CD4-positive, alpha-beta T cell (primary cell): ENCODE results near the gene LRRFIP2. TPM values are rescaled to one million over a fixed set of nuclear protein-coding genes. Genes with fewer than 3 reads are reported as not detected.

ENCODE experiments used
- ATAC-seq: fragments of 200-7000 bp; cut with Tn5 transposase; one replicate; pipeline ENCODE4 v1.10.0; 2022; ENCODE audit warnings: mild to moderate bottlenecking; ENCODE audit not compliant: poor library complexity
- CTCF ChIA-PET: fragments of 350-600 bp; sonication (Branson Sonifier 250); formaldehyde crosslinking; loops from one replicate; lab custom pipeline; 2021; ENCODE audit warnings: antibody characterized with exemption, inconsistent platforms; lab: Charles Lee
- POLR2A ChIA-PET: fragments of 350-600 bp; sonication (Branson Sonifier 250); formaldehyde crosslinking; loops from one replicate; lab custom pipeline; 2021; ENCODE audit warnings: antibody characterized with exemption, inconsistent platforms; lab: Charles Lee
- DNase-seq, 14 experiments: peaks; one replicate each; pipeline ENCODE4 v3.0.0-alpha.2; 2013 to 2020; ENCODE audit warnings: mixed read lengths in 2 of 14
- H3K27ac ChIP-seq, 2 donors: one replicate each; pipeline versions ENCODE4 v1.5.1 to v1.7.0; 2013; ENCODE audit warnings: low read length in 2 of 2, low read depth in 1 of 2, mild to moderate bottlenecking in 1 of 2
- H3K27me3 ChIP-seq, 2 experiments: 1 replicate in 1 of 2; 2 replicates in 1 of 2; pipeline versions ENCODE4 v1.6.1 to v1.7.0; 2013; ENCODE audit warnings: low read length in 2 of 2, control low read depth in 1 of 2, mild to moderate bottlenecking in 1 of 2, moderate library complexity in 1 of 2; ENCODE audit not compliant: insufficient read depth in 2 of 2, control insufficient read depth in 1 of 2
- H3K36me3 ChIP-seq: one replicate; pipeline ENCODE4 v1.6.1; 2013; ENCODE audit warnings: low read length, control low read depth; ENCODE audit not compliant: insufficient read depth
- H3K4me1 ChIP-seq: one replicate; pipeline ENCODE4 v1.6.1; 2013; ENCODE audit warnings: low read length, control low read depth; ENCODE audit not compliant: insufficient read depth
- H3K4me3 ChIP-seq: one replicate; pipeline ENCODE4 v1.5.1; 2013; ENCODE audit warnings: mild to moderate bottlenecking, low read length, moderate library complexity
- H3K9me3 ChIP-seq, 2 experiments: 1 replicate in 1 of 2; 2 replicates in 1 of 2; pipeline versions ENCODE4 v1.6.1 to v1.7.0; 2013; ENCODE audit warnings: low read length in 2 of 2, mild to moderate bottlenecking in 2 of 2, control low read depth in 1 of 2, moderate library complexity in 1 of 2; ENCODE audit not compliant: control insufficient read depth in 1 of 2, insufficient read depth in 1 of 2
- H3K27ac Mint-ChIP-seq: one replicate; pipeline ENCODE4 v1.8.0; 2020; ENCODE audit warnings: mixed read lengths
- H3K27me3 Mint-ChIP-seq: one replicate; pipeline ENCODE4 v1.8.0; 2021; ENCODE audit warnings: mixed read lengths
- H3K36me3 Mint-ChIP-seq: one replicate; pipeline ENCODE4 v1.8.0; 2021; ENCODE audit warnings: low read depth, mixed read lengths
- H3K4me1 Mint-ChIP-seq: one replicate; pipeline ENCODE4 v1.8.0; 2021; ENCODE audit warnings: low read depth, mixed read lengths
- H3K4me3 Mint-ChIP-seq: one replicate; pipeline ENCODE4 v1.8.0; 2020; ENCODE audit warnings: mild to moderate bottlenecking, mixed read lengths
- H3K9me3 Mint-ChIP-seq: one replicate; pipeline ENCODE4 v1.8.0; 2020; ENCODE audit warnings: mixed read lengths
- intact Hi-C, 2 experiments: fragments of 100-400 bp; cut with DNase I in 1 of 2; cut with micrococcal nuclease in 1 of 2; formaldehyde crosslinking; loops; one replicate each; pipeline versions ENCODE4 v1.15.1 to v1.9.0; 2023 to 2025; cut with DNase I, micrococcal nuclease
- total RNA-seq, 174 experiments: library from RNA in 2 of 174; stranded (reverse) in 2 of 174; gene quantifications; one replicate each; pipeline ENCODE4 v1.2.3 and lab custom pipeline; 2021 to 2026
- TF ChIP-seq, protein P1 (sequence below): fragments of 200-600 bp; IDR thresholded peaks from one replicate; pipeline ENCODE4 v1.8.0; 2022; ENCODE audit warnings: antibody characterized with exemption, mild to moderate bottlenecking

The LRRFIP2 gene
- total RNA-seq, 2 experiments from 2014 or later = 34.2 to 34.8 TPM

DNA sequence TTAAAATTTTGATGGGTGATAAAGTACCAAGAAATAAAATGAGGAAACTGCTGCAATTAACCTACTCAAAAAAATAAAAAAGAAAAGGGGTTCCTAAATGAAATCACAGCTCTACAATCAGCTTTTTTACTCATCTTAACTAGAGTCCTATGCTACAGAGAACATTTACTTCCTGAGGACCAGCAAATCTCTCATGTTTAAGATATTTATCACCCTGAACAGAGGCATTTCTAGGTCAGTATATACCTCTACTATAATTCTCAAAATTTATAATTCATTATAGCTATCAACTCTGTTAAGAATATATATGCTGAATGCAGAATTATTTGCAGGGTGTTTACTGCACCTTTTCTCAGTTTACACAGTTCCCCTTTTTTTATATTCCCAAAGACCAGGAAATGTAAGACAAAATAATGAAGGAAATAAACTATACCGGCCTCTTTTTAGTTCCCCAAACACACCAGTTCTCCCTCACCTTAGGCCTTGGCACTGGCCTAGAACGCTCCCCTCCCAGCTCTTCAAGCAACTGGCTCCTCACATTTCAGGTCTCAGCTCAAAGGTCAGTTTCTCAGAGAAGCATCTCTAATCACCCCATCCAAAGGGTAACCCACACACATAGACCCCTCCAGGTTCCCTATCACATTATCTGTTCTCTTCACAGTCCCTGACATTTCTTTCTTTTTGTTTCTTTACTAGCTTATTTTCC is 71.1 kb downstream of the LRRFIP2 start:
- no peak for ATAC-seq

DNA sequence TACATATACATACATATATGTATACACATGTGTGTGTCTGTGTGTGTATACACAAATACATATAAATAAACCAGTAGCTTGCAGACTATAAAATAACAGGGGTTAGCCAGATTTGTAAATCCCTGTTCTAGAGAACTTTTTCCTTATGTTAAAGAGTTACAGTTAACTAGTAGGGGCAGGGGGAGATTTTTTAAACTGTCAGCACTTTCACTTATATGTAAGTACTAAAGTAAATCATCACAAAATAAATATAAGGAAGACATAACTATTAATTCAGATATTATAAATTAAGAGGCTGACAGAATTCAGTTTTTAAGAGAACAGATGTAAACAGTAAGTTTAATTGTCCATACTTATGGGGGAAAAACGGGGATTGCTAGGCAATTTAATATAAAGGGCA is 74.0 kb downstream of the LRRFIP2 start:
- H3K4me3 Mint-ChIP-seq = no peak overlapping the region
- no peaks in the 10 kb centered on the region for H3K27me3 ChIP-seq
- DNase-seq (no peak), ATAC-seq (no peak)
- ChIA-PET POLR2A (no interaction called here), CTCF (no interaction called here)
- H3K4me1 Mint-ChIP-seq = no peaks in the 10 kb centered on the region
- peaks cover 8% of the 10 kb centered on the region for H3K36me3 Mint-ChIP-seq
- no peak overlapping the region for H3K27ac ChIP-seq
- H3K9me3 Mint-ChIP-seq = no peaks in the 10 kb centered on the region
- H3K36me3 ChIP-seq = no peaks in the 10 kb centered on the region
- H3K27ac Mint-ChIP-seq = no peak overlapping the region
- no peak overlapping the region for H3K4me3 ChIP-seq
- TF ChIP-seq, protein P1, sequence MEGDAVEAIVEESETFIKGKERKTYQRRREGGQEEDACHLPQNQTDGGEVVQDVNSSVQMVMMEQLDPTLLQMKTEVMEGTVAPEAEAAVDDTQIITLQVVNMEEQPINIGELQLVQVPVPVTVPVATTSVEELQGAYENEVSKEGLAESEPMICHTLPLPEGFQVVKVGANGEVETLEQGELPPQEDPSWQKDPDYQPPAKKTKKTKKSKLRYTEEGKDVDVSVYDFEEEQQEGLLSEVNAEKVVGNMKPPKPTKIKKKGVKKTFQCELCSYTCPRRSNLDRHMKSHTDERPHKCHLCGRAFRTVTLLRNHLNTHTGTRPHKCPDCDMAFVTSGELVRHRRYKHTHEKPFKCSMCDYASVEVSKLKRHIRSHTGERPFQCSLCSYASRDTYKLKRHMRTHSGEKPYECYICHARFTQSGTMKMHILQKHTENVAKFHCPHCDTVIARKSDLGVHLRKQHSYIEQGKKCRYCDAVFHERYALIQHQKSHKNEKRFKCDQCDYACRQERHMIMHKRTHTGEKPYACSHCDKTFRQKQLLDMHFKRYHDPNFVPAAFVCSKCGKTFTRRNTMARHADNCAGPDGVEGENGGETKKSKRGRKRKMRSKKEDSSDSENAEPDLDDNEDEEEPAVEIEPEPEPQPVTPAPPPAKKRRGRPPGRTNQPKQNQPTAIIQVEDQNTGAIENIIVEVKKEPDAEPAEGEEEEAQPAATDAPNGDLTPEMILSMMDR = no peak
- H3K9me3 ChIP-seq = no peaks in the 10 kb centered on the region
- intact Hi-C loops = no loop called here
- H3K4me1 ChIP-seq = no peaks in the 10 kb centered on the region
- H3K27me3 Mint-ChIP-seq = no peaks in the 10 kb centered on the region

More for the DNA sequence above, 71.1 kb downstream of the LRRFIP2 start:
- H3K27ac Mint-ChIP-seq = no peak overlapping the region
- CTCF ChIA-PET = no interaction called here
- intact Hi-C loops = no loop called here
- H3K4me3 Mint-ChIP-seq = no peak overlapping the region
- H3K36me3 Mint-ChIP-seq = peaks cover 7% of the 10 kb centered on the region
- H3K4me1 ChIP-seq = no peaks in the 10 kb centered on the region
- H3K4me3 ChIP-seq = no peak overlapping the region
- H3K27me3 ChIP-seq = no peaks in the 10 kb centered on the region
- no peaks in the 10 kb centered on the region for H3K9me3 ChIP-seq
- no peak overlapping the region for H3K27ac ChIP-seq
- H3K9me3 Mint-ChIP-seq = no peaks in the 10 kb centered on the region
- no peaks in the 10 kb centered on the region for H3K4me1 Mint-ChIP-seq
- TF ChIP-seq, protein P1 = no peak
- DNase-seq = no peak
- no peaks in the 10 kb centered on the region for H3K27me3 Mint-ChIP-seq
- POLR2A ChIA-PET = no interaction called here
- H3K36me3 ChIP-seq = no peaks in the 10 kb centered on the region

DNA sequence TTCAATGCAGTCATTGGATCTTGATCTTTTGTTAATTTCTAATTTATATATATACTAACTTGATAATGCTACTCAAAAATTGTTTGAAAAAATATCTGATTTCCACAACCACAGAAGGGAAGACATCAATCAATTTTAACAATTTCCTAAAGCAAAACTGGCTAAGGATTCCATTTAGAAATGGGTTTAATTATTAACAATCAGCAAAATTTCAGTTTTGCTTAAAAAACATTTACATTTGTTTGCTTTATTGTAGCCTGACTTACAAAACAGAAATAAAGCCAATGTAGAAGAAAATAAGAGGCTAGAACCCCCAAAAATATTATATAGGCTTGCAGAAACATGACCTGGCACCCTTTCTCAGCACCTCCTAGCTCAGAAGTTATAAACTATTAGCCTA is 74.9 kb downstream of the LRRFIP2 start:
- Histone ChIP-seq H3K4me3 (no peak overlapping the region), H3K27ac (no peak overlapping the region), H3K27me3 (no peaks in the 10 kb centered on the region), H3K4me1 (no peaks in the 10 kb centered on the region), H3K9me3 (no peaks in the 10 kb centered on the region), H3K36me3 (no peaks in the 10 kb centered on the region)
- Mint-ChIP-seq H3K27me3 (no peaks in the 10 kb centered on the region), H3K4me3 (no peak overlapping the region), H3K36me3 (peaks cover 17% of the 10 kb centered on the region), H3K4me1 (no peaks in the 10 kb centered on the region), H3K27ac (no peak overlapping the region), H3K9me3 (no peaks in the 10 kb centered on the region)
- CTCF ChIA-PET = no interaction called here
- intact Hi-C loops = no loop called here
- POLR2A ChIA-PET = no interaction called here
- DNase-seq (no peak), ATAC-seq (no peak)
- TF ChIP-seq, protein P1 = no peak
